Effector CD4-positive, alpha-beta T cell (primary cell): ENCODE measurements around the gene ABHD18.
A peak's percentile ranks its signal among the peaks of the same experiment; 100 is the strongest.
"Not testable (repeated sequence)": the region's sequence is repeated elsewhere in the genome, so short reads cannot be mapped to it uniquely, and the experiment has no call there.

Source experiments
- DNase-seq: peaks from one replicate; pipeline ENCODE4 v3.0.0-alpha.2; 2020

ABHD18 gene

DNA sequence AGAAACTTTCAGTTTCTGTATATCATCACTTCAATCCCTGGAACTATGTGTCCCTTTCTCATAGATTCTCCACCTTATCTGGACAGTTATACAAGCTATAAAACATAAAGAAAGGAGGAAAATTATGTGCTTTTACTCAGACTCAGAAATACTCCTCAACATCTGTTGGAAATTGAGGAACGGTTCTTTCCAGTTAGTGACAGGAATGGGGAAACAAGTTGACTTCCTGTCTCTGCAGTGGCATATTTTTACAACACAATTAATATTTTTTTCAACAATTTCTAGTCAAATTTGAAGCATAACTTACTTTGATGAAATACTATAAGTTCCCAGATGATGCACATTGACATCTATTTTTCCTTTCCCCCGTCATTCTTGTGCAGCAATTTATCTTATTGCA, 27.9 kb downstream of the ABHD18 start:
- no peak for DNase-seq

DNA sequence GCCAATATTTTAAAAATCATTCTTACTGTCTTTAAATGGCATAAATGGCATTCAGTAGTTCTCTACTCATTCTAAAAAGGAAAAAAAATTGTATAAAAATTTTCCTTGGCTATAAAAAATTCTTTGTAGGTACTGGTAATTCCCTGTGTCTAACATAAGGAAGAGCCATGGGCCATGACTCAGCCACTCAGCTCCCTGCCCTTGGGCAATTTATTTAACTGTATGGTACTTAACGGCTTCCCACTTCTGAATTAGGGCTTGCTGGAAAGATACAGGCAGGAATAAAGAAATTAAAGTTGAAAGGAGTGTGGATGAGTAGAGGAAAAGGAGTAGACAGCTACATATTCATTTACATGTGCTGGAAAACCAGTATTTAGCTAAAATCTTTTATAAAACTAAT, 30.6 kb downstream of the ABHD18 start:
- DNase-seq: no peak

DNA sequence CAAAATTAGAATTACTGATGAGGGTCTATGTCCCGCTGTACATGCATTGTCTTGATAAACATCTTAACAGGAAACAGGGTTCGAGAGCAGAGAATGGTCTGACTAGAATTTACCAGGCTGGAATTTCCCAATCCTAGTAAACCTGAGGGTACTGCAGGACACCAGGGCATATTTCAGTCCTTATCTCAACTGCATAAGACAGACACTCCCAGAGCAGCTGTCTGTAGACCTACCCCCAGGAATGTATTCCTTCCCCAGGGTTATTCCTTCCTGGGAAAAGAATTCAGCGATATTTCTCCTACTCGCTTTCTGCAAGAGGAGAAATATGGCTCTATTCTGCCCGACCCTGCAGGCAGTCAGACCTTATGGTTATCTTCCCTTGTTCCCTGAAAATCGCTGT, 31.3 kb downstream of the ABHD18 start:
- DNase-seq: not testable (repeated sequence)

DNA sequence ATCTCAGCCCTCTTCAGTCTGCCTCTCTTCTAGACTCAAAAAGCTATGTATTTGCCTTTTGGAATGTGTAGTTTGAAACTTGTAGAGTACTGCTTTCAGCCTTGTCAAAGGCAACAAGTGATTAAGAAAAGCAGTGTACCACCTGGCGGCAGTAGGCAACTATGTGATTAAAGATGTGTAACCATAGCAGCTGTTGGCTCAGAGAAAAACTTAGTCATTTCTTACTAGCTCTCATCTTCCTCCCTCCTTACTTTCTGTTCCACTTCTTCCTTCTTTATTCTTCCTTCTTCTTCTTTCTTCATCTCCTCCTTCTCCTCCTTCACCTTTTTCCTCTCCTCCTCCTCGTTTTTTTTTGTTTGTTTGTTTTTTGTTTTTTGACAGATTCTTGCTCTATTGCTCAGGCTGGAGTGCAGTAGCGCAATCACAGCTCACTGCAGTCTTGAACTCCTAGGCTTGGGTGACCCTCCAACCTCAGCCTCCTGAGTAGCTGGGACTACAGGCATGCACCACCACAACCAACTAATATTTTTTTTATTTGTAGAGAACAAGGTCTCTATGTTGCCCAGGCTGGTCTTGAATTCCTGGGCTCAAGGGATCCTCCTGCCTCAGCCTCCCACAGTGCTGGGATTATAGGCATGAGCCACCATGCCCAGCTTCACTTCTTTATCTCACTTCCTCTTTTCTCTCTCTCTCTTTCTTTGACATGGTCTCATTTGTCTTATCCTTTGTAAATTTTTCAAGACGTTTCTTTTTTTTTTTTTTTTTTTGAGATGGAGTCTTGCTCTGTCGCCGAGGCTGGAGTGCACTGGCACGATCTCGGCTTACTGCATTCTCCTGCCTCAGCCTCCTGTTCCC, 32.6 kb downstream of the ABHD18 start:
- peak; percentile 4 for DNase-seq

DNA sequence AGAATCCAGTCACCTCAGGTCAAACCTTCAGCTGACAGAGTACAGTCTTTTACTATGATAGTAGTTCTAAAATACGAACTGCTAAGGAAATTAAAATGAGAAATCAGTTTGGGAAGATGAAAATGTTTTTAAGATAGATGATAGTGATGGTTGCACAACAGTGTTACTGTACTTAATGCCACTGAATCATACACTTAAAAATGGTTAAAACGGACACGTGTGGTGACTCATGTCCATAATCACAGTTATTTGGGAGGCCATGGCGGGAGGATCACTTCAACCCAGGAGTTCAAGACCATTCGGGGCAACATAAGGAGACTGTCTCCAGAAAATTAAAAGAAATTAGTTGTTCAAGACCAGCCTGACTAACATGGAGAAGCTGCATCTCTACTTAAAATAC, 41.4 kb downstream of the ABHD18 start:
- DNase-seq: no peak

DNA sequence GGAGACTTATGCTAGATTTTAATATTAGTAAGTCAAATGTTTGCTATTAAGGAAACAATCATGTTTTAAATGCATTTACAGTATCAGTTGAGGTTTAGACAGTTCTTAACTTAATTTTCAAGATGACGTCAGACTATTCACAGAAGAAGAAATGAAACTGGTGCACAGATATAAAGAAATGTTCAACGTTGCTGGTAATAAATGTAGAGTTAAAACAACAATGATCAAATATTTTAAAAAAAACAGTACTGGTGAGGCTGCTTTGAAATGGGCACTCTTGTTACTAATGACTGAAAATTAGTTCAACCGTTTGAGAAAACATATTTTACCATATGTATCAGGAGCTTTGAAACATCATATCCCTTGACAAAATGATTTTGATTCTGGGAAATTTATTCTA, 44.2 kb downstream of the ABHD18 start:
- DNase-seq: no peak

DNA sequence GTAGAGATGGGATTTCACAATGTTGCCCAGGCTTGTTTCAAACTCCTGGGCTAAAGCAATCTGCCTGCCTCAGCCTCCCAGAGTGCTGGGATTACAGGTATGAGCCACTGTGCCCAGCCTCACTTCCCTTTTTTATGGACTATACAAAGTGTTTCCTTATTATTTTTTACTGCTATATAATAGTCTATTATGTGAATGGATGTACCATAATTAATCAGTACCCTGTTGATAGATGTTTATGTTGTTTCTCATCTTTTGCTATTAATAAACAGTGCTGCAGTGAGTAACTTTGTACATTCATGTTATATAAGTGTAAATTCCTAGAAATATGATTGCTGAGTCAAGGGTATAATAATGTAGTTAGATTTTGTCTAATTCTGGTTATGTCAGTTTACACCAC, 60.1 kb downstream of the ABHD18 start:
- no peak for DNase-seq

DNA sequence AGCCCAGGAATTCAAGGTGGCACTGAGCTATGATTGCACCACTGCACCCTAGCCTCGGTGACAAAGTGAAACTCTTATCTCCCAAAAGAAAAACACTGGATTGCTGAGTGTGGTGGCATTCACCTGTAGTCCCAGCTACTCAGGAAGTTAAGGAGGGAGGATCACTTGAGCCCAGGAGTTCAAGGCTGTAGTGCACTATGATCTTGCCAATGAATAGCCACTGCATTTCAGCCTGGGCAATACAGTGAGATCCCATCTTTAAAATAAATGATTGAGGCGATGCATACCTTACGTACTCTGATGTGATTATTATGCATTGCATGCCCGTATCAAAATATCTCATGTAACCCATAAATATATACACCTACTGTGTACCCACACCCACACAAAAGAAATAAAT, 64.7 kb downstream of the ABHD18 start:
- no peak for DNase-seq

DNA sequence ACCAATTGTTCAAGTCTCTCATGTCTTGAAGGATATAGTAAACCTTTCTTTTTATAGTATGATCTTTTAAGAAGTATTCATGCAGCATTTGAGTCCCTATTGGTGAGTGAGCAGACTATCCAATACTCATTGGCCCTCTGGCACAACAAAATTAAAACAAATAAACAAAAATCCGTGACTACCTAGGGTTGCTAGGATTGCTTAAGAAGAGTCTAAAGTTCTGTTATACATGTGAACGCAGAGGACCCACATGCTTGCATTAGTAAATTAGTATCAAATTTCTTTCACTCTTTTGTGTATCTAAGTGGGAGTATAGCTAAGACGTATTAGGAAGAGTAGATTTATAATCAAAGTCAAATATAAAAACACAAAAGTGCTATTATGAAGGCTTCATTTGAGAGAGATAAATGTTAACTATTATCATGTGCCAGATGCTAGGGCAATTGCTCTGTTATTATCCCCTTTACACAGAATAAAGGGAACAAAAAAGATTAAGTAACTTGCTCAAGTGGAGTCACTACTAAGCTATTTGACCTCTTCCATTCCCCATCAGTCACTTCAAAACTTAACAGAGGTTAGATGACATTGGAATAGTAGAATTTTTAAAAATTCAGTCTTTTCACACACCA, 66.7 kb downstream of the ABHD18 start:
- no peak for DNase-seq

DNA sequence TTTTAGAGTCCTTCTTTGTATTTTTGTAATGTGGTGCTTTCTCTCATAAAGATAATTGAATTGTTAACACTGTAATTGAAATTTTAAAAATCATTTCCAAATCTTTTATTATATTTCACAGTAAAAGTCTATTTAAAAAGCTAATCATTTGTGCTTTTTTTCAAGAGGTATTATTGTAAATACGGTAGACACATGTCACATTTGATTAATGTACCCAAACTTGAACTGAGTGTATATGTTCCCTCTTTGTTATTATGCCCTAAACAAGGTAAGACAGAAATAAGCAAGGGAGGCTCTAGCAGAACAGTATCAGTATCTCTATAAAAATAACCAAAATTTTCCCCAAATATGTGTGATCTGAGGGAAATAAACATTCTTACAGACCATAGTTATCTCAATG, 74.4 kb downstream of the ABHD18 start:
- DNase-seq: no peak

DNA sequence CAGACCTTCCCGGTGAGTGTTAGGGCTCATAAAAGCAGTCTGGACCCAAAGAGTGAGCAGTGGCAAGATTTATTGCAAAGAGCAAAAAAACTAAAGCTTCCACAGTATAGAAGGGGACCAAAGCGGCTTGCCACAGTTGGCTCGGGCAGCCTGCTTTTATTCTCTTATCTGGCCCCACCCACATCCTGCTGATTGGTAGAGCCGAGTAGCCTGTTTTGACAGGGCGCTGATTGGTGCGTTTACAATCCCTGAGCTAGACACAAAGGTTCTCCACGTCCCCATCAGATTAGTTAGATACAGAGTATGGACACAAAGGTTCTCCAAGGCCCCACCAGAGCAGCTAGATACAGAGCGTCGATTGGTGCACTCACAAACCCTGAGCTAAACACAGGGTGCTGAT, 81.8 kb downstream of the ABHD18 start:
- DNase-seq: not testable (repeated sequence)

DNA sequence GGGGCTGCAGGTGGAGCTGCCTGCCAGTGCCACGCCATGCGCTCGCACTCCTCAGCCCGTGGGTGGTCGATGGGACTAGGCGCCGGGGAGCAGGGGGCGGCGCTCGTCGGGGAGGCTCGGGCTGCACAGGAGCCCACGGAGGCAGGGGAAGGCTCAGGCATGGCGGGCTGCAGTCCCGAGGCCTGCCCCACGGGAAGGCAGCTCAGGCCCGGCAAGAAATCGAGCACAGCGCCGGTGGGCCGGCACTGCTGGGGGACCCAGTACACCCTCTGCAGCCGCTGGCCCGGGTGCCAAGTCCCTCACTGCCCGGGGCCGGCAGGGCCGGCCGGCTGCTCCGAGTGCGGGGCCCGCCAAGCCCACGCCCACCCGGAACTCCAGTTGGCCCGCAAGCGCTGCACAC, 82.3 kb downstream of the ABHD18 start:
- DNase-seq: not testable (repeated sequence)

DNA sequence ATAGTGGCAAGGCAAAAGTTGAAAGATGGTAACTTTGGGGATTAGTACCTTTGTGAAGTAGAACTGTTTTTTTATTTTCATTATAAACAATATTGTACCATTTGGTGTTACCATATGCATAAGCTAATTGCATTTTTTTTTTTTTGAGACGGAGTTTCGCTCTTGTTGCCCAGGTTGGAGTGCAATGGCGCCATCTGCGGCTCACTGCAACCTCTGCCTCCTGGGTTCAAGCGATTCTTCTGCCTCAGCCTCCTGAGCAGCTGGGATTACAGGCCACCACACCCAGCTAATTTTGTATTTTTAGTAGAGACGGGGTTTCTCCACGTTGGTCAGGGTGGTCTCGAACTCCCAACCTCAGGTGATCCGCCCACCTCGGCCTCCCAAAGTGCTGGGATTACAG, 86.0 kb downstream of the ABHD18 start:
- not testable (repeated sequence) for DNase-seq

DNA sequence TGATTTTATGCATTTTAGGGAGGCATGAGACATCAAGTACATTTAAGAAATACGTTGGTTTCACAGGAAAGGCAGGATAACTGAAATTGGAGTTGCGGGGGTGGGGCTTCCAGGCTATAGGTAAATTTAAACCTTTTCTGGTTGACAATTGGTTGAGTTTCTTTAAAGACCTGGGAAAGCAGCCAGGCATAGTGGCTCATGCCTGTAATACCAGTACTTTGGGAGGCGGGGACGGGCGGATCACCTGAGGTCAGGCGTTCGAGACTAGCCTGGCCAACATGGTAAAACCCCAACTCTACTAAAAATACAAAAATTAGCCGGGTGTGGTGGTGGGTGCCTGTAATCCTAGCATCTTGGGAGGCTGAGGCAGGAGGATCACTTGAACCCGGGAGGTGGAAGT, 89.7 kb downstream of the ABHD18 start:
- DNase-seq: not testable (repeated sequence)

DNA sequence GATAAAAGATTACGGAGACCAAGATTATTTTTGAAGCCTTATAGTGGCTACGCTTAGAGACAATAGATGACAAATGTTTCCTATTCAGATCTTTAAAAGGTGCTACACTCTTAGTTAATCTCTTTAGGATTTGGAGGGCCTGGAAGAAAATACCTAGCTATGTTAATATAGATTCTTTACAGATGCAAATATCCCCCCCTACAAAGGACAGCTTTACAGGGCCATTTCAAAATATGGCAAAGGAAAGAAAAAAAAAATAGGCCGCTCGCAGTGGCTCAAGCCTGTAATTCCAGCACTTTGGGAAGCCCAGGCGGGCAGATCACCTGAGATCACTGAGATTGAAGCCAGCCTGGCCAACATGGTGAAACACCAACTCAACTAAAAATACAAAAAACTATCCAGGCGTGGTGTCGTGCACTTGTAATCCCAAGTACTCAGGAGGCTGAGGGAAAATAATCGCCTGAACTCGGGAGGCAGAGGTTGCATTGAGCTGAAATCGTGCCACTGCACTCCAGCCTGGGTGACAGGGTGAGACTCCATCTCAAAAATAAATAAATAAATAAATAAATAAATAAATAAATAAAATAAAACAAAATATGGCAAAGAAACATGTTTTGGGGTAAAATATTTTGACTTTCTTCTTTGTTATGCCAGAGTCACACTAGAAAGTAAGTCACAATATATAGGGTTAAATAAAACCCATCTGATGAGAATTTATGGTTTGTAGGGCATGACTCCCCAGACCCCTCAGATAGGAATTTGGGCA, 90.4 kb downstream of the ABHD18 start:
- not testable (repeated sequence) for DNase-seq

DNA sequence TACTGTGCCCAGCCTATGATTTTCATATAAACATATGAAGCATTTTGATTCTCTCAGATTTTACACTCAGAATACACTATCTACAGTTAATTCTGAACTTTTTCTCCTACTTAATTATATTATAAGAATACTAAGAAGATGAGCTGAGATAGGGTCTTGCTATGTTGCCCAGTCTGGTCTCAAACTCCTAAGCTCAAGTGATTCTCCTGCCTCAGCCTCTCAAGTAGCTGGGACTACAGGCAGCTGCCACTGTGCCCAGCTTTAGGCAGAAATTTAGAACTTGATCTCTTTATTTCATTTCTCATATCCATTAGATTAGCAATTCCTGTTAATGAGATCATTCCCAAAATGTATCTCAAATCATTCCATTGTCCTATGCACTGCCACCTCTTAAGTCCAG, 91.2 kb downstream of the ABHD18 start:
- no peak for DNase-seq

DNA sequence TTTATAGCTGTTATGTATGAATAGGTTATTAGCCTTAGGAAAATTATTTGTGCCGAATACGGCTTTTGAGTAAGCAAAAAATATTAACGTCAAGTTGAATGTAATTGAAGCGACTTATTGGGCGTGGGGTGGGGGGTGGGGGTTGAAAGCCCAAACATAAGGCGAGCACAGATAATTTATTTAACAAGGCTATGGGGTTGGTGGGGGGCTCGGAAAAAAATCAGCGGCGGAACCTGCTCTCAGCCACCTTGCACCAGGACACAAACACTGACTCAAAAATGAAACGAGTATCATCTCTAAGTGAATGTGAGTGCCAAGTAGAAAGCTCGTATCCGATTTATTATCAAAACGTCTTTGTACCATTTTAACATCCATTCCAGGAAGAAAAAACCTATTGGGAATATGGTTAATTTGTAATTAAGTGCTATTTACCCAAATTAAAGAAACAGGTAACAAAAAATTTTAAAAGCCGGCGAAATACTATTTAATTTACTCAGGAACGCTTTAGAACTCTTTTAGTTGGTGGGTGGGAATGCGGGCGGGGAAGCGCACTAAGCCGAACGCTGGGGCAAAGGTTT, 95.0 kb downstream of the ABHD18 start:
- no peak for DNase-seq

DNA sequence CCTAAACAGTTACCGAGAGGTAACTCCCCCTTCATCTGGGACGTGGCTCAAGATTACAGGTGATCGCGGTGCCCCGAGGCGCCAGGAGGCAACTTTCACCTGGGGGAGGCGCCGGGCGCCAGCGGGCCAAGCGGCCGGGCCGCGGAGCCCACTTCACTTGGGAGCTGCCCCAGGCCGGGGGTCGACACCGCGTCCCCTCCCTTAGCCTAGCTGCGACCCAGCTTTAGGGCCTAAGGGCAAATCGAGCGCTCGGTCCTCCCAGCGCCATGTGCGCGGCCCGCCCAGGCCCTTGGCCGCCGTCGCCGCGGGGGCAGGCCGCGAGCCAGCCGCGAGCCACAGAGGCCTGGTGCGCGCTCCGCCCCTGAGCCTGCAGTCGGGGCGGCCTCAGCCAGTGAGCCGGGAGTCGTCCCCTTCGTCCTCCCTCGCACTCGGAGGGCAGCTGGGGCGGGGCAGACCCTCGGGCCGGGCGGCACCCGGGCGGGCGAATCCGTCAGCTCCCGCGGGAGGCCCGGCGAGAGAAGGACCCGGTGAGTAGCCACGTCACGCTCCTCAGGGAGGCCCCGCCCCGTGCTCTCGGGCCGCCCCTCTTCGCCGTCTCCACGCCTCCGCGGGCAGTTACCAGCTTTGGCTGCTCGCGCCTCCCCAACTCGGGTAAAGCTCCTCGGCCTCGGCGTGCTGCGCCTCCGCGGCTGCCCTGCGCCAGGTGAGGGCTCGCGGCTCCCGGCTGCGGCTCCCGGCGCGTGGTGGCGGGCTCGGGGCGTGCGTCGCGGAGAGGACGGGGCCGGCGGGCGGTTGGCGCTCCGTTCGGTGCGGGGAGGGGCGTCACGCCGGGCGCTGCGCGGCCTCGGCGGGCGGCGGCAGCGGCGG, 95.7 kb downstream of the ABHD18 start, which contains the start of gene LARP1B:
Gene LARP1B, plus strand, starts transcription at position 614 of the 867 bp plus-strand sequence. CDS start 13,640 bp downstream, outside the sequence.
- peak; percentile 84 for DNase-seq

DNA sequence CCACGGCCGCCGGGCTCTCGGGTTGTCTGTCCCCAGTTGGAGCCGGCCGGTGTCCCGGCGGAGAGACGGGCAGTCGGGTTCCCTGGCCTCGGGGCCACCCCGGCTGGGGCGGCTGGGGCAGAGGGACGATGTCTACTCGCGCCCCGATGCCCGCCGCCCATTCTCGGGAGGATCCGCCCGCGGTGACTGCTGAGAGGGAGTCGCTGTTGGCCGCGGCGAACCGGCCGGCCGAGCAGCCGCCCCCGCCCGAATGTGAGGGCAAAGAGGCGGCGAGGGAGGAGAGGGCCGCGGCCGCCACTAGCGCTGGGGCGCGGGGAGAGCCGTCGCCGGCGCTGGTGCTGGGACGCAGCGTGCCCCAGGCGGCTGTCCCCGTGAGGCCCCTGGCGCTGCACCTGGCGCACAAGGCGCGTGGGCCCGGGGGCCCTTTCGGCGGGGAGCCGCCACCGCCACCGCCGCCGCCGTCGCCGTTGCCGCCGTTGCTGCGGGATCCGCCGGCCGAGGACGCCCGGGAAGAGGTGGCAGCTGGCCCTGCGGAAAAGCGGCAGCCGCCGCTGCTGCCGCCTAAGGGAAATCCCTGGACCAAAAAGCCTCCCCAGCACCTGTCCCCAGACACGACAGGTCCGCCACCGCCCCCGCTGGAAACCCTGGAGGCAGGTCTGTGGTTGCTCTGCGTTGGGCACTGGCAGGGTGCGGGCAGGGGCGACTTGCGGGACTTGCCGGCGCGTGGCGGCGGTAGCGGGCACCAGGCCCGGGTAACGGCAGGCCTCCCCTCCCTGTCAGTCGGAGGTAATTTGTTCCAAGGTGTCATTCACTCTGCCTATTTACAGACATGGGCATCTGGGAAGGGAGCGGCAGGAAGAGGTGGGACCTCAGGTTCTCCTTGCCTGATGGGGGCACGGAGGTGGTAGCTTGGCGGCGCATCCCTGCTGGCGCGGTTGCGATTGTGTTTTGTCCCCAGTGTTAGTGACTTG, 96.6 kb downstream of the ABHD18 start:
- DNase-seq: peak; percentile 47

DNA sequence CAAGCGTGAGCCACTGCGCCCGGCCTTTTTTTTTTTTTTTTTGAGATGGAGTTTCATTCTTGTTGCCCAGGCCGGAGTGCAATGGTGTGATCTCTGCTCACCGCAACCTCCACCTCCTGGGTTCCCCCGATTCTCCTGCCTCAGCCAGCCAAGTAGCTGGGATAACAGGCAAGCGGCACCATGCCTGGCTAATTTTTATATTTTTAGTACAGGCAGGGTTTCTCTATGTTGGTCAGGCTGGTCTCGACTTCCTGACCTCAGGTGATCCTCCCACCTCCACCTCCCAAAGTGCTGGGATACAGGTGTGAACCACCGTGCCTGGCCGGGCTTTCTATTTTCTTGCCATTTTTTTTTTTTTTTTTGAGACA, 101.2 kb downstream of the ABHD18 start:
- not testable (repeated sequence) for DNase-seq

DNA sequence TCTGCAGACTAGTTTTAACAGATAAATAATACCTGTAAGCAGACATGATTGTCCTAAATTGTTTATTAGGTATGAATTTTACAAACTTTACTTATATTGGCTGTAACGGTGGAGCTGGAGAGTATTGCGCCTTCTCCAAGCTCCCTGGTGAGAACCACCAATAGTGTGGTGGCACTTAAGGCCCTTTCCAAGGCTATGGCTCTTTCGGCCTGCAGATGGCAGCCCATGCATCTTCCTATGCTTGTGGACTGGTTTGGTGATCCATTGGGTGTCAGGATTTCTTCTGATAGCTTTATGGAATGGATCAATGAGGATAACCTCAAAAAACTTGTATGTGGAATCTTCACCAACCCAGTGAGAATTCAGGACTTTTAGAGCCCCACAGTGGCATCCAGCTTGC, 103.7 kb downstream of the ABHD18 start:
- no peak for DNase-seq
